ENCODE results near the gene MEI1.

The MEI1 gene

GRCh38 chr22:41816241-41816640 is 116.9 kb downstream of the MEI1 start:
- in situ Hi-C loops (cut with HindIII; ENCODE audit: low pct_unique_long_range_greater_than_20kb, low sequenced_read_pairs), result no loop called here
- no peak for DNase-seq (ENCODE audit: low read depth in 1 of 2, low spot score in 1 of 2)
- TF ChIP-seq JUND (IDR thresholded peaks at IDR 0.05; ENCODE audit: low read depth), result no peak

GRCh38 chr22:41816871-41817270 is 117.6 kb downstream of the MEI1 start:
- in situ Hi-C loops (cut with HindIII; ENCODE audit: low pct_unique_long_range_greater_than_20kb, low sequenced_read_pairs), result no loop called here
- DNase-seq (ENCODE audit: low read depth in 1 of 2, low spot score in 1 of 2), result no peak
- TF ChIP-seq JUND (IDR thresholded peaks at IDR 0.05; ENCODE audit: low read depth), result no peak

GRCh38 chr22:41818011-41818410 is 118.7 kb downstream of the MEI1 start:
- in situ Hi-C loops (cut with HindIII; ENCODE audit: low pct_unique_long_range_greater_than_20kb, low sequenced_read_pairs), result no loop called here
- no peak for TF ChIP-seq JUND (IDR thresholded peaks at IDR 0.05; ENCODE audit: low read depth)
- no peak for DNase-seq (ENCODE audit: low read depth in 1 of 2, low spot score in 1 of 2)

- no peak for TF ChIP-seq JUND (IDR thresholded peaks at IDR 0.05; ENCODE audit: low read depth)
- in situ Hi-C loops (cut with HindIII; ENCODE audit: low pct_unique_long_range_greater_than_20kb, low sequenced_read_pairs), result no loop called here
- no peak for DNase-seq (ENCODE audit: low read depth in 1 of 2, low spot score in 1 of 2)
These were observed 119.3 kb downstream of the MEI1 start for GRCh38 chr22:41818596-41818995.

- DNase-seq (ENCODE audit: low read depth in 1 of 2, low spot score in 1 of 2), result no peak
- TF ChIP-seq JUND (IDR thresholded peaks at IDR 0.05; ENCODE audit: low read depth), result no peak
- in situ Hi-C loops (cut with HindIII; ENCODE audit: low pct_unique_long_range_greater_than_20kb, low sequenced_read_pairs), result no loop called here
These were observed 120.0 kb downstream of the MEI1 start for GRCh38 chr22:41819257-41819656.

GRCh38 chr22:41820447-41820846 is 121.1 kb downstream of the MEI1 start:
- in situ Hi-C loops (cut with HindIII; ENCODE audit: low pct_unique_long_range_greater_than_20kb, low sequenced_read_pairs), result no loop called here
- no peak for TF ChIP-seq JUND (IDR thresholded peaks at IDR 0.05; ENCODE audit: low read depth)
- DNase-seq (ENCODE audit: low read depth in 1 of 2, low spot score in 1 of 2), result no peak

GRCh38 chr22:41821471-41822316 is 122.4 kb downstream of the MEI1 start:
- TF ChIP-seq JUND (IDR thresholded peaks at IDR 0.05; ENCODE audit: low read depth), result no peak
- in situ Hi-C loops (cut with HindIII; ENCODE audit: low pct_unique_long_range_greater_than_20kb, low sequenced_read_pairs), result no loop called here
- DNase-seq (ENCODE audit: low read depth in 1 of 2, low spot score in 1 of 2), result no peak

- no peak for TF ChIP-seq JUND (IDR thresholded peaks at IDR 0.05; ENCODE audit: low read depth)
- in situ Hi-C loops (cut with HindIII; ENCODE audit: low pct_unique_long_range_greater_than_20kb, low sequenced_read_pairs), result no loop called here
These were observed 123.2 kb downstream of the MEI1 start for GRCh38 chr22:41822317-41823057.

GRCh38 chr22:41823797-41824196 is 124.5 kb downstream of the MEI1 start:
- no peak for DNase-seq (ENCODE audit: low read depth in 1 of 2, low spot score in 1 of 2)
- no peak for TF ChIP-seq JUND (IDR thresholded peaks at IDR 0.05; ENCODE audit: low read depth)
- in situ Hi-C loops (cut with HindIII; ENCODE audit: low pct_unique_long_range_greater_than_20kb, low sequenced_read_pairs), result no loop called here

More at GRCh38 chr22:41822317-41823057, 123.2 kb downstream of the MEI1 start:
- peak in 1 of 2 experiments; percentile 58 for DNase-seq (ENCODE audit: low read depth in 1 of 2, low spot score in 1 of 2)

- in situ Hi-C loops (cut with HindIII; ENCODE audit: low pct_unique_long_range_greater_than_20kb, low sequenced_read_pairs), result no loop called here
- no peak for TF ChIP-seq JUND (IDR thresholded peaks at IDR 0.05; ENCODE audit: low read depth)
- no peak for DNase-seq (ENCODE audit: low read depth in 1 of 2, low spot score in 1 of 2)
These were observed 126.1 kb downstream of the MEI1 start for GRCh38 chr22:41825376-41825775.

GRCh38 chr22:41826021-41826420 is 126.7 kb downstream of the MEI1 start:
- in situ Hi-C loops (cut with HindIII; ENCODE audit: low pct_unique_long_range_greater_than_20kb, low sequenced_read_pairs), result no loop called here
- DNase-seq (ENCODE audit: low read depth in 1 of 2, low spot score in 1 of 2), result no peak
- TF ChIP-seq JUND (IDR thresholded peaks at IDR 0.05; ENCODE audit: low read depth), result no peak

GRCh38 chr22:41826430-41827383 is 127.4 kb downstream of the MEI1 start:
- no peak for DNase-seq (ENCODE audit: low read depth in 1 of 2, low spot score in 1 of 2)
- TF ChIP-seq JUND (IDR thresholded peaks at IDR 0.05; ENCODE audit: low read depth), result no peak
- in situ Hi-C loops (cut with HindIII; ENCODE audit: low pct_unique_long_range_greater_than_20kb, low sequenced_read_pairs), result no loop called here
